Endometrial microvascular endothelial cells (primary cell): ENCODE data around the gene CACNA1H. TPM values are rescaled to one million over a fixed set of nuclear protein-coding genes. Genes with fewer than 3 reads are reported as not detected.
"Not testable (repeated sequence)": the region's sequence is repeated elsewhere in the genome, so short reads cannot be mapped to it uniquely, and the experiment has no call there.

Experiments used
- in situ Hi-C: cut with HindIII; loops from 2 replicates; pipeline ENCODE4 v1.10.0; 2017; ENCODE audit warnings: low sequenced_read_pairs, low pct_unique_long_range_greater_than_20kb; ENCODE audit errors: inconsistent ontology term
- total RNA-seq: library from RNA; depleted of rRNA; stranded (reverse); fragments of >200 nt; gene quantifications from one replicate; pipeline ENCODE4 v1.2.3, GENCODE V29; 2015; ENCODE audit errors: inconsistent ontology term

CACNA1H gene
- total RNA-seq, 1 donor from 2014 or later = 0.09 TPM

DNA sequence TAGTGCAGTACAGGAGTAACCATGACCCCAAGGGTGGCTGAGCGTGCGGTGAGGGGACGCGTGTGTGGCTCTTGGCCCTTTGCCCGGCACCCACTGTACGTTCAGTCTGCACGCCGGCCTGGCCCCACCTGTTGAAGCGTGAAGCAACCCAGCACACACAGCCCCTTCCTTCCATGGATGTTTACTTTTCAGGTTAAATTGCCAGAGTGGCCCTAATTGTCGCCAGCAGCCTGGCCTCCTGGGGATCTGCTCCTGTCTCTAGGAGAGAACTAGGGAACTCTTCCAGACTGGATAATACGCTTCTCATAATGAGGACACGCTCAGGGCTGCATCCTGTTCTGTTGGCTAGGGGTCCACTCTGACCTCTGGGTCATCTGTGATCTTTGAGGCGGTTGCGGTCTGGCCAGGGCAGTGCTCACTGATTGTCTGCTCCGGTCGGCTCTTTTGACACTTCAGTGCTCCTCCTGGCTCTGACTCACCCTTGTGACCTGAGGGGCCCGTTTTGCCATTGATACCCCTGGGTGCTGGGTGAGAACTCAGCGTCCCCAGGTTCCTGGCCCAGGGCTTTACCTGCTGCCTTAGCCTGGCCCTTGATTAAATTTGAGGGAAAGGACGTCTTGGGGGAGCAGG, 44.4 kb downstream of the CACNA1H start:
- in situ Hi-C loops = no loop called here

DNA sequence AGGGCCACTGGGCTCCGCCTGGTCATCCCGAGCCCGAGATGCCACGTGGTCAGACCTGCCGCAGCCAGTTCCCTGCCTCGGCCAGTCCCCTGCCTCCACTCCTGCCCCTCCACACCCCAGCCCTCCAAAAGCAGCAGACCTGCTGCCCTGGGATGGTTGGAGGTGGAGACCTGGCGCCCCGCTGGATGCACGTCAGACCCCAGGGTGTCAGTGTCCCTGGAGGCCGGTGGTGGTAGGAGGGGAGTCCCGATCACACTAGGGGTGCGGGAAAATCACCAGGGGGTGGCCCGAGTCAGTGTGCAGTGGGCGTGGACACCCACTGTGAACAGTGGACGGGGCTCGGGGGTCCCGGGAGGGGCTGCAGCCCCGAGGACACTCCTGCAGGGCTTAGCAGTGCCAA, 45.3 kb downstream of the CACNA1H start:
- in situ Hi-C loops = no loop called here

DNA sequence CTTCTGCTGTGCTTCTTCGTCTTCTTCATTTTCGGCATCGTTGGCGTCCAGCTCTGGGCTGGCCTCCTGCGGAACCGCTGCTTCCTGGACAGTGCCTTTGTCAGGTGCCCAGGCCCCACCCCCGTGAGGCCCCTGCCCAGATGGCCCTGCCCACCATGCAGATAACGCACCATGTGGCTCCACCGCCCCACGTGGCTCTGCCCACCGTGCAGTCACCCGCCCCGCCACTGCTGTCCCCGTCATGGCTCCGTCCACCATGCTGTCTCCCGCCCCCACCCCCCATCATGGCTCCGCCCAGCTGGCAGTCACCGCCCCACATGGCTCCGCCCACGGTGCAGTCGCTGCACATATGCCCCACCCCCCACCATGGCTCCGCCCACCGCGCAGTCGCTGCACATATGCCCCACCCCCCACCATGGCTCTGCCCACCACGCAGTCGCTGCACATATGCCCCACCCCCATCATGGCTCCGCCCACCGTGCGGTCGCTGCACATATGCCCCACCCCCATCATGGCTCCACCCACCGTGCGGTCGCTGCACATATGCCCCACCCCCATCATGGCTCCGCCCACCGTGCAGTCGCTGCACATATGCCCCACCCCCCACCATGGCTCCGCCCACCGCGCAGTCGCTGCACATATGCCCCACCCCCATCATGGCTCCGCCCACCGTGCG, 45.9 kb downstream of the CACNA1H start:
- in situ Hi-C loops = not testable (repeated sequence)

DNA sequence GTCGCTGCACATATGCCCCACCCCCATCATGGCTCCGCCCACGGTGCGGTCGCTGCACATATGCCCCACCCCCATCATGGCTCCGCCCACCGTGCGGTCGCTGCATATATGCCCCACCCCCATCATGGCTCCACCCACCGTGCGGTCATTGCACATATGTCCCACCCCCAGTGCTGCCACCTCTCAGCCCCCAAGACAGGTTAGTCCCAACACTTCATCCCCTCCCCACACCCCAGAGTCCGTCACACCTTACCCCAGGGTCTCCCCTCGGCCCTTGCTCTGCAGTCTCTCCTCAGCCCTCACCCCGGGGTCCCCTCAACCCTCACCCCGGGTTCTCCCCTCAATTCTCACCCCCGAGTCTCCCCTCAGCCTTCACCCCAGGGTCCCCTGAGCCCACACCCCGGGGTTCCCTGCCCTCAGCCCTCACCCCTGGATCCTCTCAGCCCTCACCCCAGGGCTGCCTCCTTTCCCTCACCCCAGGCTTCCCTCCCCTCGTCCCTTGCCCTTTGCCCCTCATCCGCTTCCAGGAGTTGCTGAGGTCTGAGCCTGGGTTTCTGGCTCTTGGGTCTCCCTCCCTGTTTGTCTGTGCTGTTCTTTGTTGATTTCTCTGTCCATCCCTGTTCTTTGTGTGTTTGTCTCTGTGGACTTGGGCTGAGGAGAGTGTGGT, 46.6 kb downstream of the CACNA1H start:
- in situ Hi-C loops = no loop called here

DNA sequence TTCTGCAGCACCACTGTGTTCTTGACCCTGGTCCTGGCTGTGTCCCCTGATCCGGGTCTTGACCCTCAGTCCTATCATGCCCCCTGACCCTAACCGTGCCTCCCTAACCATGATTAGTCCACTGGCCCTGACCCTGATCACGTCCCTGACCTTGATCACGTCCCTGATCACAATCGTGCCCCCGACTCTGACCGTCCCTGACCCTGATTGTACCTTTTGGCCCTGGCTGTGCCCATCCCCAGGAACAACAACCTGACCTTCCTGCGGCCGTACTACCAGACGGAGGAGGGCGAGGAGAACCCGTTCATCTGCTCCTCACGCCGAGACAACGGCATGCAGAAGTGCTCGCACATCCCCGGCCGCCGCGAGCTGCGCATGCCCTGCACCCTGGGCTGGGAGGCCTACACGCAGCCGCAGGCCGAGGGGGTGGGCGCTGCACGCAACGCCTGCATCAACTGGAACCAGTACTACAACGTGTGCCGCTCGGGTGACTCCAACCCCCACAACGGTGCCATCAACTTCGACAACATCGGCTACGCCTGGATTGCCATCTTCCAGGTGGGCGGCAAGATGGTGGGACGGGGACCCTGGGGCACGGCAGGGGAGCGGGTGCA, 47.2 kb downstream of the CACNA1H start:
- in situ Hi-C loops = no loop called here

DNA sequence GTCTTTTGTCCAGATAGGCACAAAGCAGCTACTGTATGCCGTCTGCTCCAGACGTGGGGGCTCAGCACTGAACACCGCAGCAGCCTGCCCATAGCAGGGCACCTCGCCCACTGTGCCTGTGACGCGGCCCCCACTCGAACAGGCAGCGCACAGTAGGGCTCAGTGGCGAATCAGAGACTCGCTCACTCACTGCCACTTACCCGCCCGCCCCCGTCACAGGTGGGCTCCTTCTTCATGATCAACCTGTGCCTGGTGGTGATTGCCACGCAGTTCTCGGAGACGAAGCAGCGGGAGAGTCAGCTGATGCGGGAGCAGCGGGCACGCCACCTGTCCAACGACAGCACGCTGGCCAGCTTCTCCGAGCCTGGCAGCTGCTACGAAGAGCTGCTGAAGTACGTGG, 48.5 kb downstream of the CACNA1H start:
- in situ Hi-C loops = no loop called here

DNA sequence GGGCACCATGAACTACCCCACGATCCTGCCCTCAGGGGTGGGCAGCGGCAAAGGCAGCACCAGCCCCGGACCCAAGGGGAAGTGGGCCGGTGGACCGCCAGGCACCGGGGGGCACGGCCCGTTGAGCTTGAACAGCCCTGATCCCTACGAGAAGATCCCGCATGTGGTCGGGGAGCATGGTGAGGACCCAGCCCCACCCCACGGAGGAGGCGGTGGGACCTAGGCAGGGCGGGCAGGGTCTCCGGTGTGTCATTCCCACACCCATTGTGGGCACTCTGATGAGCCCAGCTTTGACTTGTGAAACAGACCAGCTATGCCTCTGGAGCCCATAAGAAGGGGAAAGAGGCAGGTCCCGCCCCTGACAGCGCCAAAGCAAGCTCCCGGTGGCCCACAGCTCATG, 49.4 kb downstream of the CACNA1H start:
- in situ Hi-C loops = no loop called here

DNA sequence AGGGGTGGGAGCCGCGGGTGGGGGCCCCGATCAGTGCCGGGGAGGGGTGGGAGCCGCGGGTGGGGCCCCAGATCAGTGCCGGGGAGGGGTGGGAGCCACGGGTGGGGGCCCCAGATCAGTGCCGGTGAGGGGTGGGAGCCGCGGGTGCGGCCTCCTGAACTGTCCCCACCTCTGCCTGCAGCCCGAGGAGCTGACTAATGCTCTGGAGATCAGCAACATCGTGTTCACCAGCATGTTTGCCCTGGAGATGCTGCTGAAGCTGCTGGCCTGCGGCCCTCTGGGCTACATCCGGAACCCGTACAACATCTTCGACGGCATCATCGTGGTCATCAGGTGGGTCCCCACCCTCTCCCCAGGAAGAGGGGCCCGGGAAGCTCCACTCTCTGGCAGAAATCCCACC, 52.0 kb downstream of the CACNA1H start:
- in situ Hi-C loops = no loop called here

DNA sequence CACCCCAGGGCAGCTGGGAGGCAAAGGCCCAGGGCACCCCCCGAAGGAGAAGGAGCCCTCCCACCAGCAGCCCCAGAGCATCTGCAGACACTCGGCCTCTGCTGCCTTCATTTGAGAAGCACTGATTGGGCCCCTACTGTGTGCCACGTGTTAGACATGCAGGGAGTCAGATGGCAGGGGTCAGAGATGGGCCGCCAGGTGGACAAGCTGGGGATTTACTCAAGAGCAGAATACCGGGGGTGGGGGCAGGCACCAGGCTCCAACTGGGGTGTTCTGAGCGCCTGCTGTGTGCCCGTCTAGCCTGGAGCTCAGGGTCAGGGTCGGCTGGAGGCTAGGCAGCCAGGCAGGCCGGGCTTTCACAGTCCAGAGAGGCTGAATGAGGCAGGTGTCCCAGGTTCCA, 53.4 kb downstream of the CACNA1H start:
- in situ Hi-C loops = no loop called here

DNA sequence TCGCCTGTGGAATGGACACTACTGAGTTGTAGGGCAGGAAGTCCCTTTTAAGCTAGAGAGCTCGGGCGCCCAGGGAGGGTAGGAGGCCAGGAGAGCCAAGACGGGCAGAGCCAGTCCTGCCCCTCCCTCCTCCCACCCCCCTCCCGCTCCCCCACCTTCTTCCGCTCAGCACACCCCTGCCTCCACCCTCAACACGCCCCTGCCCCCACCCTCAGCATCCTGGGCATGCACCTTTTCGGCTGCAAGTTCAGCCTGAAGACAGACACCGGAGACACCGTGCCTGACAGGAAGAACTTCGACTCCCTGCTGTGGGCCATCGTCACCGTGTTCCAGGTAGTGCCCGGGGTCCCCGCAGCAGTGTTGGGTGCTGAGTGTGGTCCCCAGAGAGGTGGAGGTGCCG, 53.9 kb downstream of the CACNA1H start:
- in situ Hi-C loops = no loop called here

DNA sequence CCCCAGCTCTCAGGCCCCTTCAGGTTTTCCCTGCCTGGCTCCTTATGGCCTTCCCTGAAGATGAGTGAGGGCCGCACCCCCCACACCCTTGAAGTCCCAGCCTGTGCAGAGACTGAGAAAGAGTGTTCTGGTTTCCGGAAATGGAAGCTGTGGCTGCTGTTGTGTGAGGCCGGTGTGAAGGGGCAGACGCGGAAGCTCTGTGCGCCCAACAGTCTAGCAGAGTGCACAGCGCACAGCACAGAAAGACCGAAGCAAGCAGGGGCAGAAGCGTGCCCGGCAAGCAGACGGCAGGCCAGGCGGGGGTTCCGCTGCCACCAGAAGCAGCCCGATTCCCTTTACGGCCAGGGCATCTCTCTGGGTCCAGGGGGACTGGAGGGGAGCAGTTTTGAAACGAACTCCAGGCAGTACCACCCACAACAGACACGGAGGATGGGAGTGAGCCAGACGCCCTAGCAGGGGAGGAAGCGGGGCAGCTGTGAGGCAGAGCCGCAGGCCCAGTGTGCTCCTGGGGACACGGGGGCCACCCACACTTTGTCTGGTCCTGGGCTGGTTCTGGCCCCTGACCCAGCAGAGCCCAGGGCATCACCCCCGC, 55.4 kb downstream of the CACNA1H start:
- in situ Hi-C loops = no loop called here

DNA sequence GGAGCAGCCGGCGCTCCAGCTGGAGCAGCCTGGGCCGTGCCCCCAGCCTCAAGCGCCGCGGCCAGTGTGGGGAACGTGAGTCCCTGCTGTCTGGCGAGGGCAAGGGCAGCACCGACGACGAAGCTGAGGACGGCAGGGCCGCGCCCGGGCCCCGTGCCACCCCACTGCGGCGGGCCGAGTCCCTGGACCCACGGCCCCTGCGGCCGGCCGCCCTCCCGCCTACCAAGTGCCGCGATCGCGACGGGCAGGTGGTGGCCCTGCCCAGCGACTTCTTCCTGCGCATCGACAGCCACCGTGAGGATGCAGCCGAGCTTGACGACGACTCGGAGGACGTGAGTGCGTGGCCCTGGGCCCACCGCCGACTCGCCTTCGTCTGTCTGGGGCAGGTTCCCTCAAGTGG, 56.2 kb downstream of the CACNA1H start:
- in situ Hi-C loops = no loop called here

DNA sequence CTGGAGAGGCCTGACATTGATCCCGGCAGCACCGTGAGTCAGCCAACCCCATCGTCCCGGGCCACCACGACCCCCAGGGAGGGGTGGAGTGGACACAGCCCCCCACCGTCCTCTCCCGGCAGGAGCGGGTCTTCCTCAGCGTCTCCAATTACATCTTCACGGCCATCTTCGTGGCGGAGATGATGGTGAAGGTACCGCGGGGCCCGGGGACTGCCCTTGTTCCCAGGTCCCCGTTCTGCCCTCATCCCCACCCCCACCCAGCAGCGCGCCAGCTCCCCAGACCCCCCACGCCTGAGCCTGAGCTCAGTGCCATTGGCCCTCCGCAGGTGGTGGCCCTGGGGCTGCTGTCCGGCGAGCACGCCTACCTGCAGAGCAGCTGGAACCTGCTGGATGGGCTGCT, 57.6 kb downstream of the CACNA1H start:
- in situ Hi-C loops = no loop called here

DNA sequence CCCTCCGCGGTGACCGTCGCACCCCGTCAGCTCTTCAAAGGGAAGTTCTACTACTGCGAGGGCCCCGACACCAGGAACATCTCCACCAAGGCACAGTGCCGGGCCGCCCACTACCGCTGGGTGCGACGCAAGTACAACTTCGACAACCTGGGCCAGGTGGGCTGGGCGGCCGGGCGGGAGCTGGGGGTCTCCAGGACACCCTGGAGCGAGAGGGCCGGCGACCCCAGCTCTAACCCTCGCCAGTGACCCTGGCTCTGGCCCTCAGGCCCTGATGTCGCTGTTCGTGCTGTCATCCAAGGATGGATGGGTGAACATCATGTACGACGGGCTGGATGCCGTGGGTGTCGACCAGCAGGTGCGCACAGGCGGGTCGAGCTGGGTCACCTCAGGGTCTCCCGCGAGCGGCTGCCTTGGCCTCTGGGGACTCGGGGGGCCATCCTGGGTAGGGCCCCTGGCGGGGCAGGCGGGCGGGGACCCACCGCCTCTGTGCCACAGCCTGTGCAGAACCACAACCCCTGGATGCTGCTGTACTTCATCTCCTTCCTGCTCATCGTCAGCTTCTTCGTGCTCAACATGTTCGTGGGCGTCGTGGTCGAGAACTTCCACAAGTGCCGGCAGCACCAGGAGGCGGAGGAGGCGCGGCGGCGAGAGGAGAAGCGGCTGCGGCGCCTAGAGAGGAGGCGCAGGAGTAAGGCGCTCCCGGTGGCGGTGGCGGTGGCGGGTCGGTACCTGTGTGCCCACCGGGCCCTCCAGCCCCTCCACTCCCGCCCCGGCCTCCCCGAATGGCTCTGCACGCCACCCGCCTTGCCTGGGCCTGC, 58.8 kb downstream of the CACNA1H start:
- in situ Hi-C loops = no loop called here

DNA sequence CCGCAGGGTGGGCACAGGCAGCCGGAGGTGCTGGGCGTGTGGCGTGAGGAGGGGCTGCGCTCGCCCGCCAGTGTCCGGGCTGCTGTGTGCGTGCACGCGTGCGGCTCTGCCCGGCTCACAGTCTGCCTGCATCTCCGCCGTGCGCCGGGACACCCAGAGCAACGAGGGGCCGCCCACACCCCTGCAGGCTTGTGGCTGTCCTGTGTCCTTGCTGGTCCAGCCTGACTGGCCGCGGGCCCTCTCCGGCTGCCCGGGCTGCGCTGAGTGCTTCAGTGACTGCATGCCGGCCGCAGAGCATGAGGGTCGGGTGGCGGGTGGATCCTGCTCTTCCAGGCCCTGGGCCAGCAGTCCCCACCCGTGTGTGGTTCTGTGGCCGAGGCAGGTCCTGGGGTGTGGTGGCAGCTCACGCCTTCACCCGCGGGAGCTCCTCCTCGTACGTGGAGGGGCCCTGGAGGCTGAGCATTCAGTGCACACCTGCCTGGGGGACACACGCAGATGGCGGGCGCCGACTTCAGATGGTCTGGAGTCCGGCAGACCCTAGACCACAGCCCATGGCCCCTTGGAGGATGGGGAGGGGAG, 59.8 kb downstream of the CACNA1H start:
- in situ Hi-C loops = no loop called here

DNA sequence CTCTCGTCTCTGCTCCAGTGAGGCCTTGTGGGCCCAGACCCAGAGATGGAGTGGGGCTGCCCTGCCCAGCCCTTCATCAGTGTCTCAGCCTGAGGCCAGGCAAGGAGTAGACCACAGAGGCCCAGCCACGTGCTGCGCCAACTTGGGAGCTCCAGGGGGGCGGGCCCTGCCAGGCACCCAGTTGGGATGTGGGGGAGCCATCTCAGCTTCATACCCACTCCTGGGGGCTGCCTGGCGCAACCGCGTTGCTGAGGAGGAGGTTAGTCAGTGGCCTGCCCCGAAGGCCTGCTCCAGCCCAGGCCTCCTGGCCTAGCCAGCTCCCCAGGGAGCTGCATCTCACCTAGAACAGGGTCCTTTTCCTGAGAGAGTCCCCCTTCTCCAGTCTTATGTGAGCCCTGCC, 60.3 kb downstream of the CACNA1H start:
- in situ Hi-C loops = no loop called here

DNA sequence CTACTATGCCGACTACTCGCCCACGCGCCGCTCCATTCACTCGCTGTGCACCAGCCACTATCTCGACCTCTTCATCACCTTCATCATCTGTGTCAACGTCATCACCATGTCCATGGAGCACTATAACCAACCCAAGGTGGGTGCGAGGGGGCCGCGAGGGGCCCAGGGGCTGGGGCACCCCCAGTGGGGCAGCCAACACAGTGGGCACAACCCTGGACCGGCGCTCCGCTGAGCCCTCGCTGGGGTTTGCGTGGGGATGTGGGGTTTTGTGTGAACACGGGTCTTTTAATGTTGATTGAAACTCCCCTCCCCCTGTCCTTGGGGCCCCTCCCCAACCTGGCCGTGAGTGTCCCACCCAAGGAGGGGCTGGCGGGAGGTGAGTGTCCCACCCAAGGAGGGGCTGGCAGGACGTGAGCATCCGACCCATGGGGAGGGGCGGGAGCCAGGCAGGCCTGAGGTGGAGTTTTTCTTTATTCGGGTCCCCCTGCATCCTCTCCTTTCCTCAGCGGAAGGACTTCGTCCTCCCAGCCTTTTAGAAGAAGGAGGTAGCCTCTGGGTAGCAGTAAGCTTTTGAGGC, 61.0 kb downstream of the CACNA1H start:
- in situ Hi-C loops = no loop called here

DNA sequence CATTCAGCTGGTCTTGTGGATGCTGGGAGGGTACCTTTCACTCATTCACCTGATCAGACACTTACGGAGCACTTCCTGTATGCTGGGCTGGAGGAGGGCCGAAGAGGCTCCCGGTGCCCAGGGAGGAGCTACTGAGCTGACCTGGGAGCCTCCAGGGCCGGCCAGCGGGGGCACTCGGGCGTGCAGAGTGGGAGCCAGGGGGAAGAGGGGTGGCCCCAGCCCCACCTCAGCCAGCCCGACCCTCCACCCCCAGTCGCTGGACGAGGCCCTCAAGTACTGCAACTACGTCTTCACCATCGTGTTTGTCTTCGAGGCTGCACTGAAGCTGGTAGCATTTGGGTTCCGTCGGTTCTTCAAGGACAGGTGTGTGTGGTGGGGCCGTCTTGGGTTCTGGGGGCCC, 61.8 kb downstream of the CACNA1H start:
- in situ Hi-C loops = no loop called here
